ENCODE measurements around the gene FSTL4. TPM values are rescaled to one million over a fixed set of nuclear protein-coding genes. Genes with fewer than 3 reads are reported as not detected.

Gene FSTL4
- total and polyA plus RNA-seq, 2 of the 13 experiments (the other 11 are each of a cell fraction or from before 2014, with no cell fraction given): 2.1 to 3.0 TPM

DNA sequence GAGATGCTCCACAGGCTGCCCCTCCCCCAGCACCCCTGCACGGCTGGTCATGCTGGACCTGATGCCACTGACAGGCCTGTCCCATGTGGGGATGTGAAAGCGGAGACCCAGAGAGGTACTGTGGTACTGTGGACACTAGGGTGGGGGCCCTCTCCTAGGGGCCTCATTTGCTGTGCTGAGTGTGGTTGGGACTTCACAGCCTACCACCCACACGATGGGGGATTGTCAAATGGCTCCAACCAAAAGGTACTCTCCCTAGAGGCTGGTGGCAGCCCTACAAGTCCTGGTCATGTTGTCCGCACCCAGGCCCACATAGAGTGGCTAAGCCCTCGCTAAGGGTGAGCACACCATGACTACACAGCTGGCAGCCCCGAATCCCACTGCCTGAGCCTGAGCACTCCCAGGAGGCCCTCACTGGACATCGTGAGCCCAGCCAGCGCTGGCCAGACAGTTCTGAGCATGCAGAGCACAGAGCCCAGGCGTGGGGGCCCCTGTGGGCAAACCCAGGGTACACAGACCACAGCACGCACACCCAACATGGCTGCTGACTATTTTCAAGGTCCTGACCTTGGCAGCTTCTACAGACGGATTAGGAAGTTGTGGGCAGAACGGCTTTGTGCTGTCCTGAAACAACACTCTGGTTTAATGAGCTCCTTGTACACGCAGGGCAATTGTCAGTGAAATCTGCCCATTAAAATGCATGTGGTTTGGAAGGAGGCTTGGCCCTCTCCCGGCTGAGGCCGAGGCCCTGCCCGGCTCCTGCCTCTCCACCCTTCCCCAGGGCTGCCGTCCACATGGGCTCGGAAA, 346.4 kb downstream of the FSTL4 start (continued):
- TF ChIP-seq, protein P1, sequence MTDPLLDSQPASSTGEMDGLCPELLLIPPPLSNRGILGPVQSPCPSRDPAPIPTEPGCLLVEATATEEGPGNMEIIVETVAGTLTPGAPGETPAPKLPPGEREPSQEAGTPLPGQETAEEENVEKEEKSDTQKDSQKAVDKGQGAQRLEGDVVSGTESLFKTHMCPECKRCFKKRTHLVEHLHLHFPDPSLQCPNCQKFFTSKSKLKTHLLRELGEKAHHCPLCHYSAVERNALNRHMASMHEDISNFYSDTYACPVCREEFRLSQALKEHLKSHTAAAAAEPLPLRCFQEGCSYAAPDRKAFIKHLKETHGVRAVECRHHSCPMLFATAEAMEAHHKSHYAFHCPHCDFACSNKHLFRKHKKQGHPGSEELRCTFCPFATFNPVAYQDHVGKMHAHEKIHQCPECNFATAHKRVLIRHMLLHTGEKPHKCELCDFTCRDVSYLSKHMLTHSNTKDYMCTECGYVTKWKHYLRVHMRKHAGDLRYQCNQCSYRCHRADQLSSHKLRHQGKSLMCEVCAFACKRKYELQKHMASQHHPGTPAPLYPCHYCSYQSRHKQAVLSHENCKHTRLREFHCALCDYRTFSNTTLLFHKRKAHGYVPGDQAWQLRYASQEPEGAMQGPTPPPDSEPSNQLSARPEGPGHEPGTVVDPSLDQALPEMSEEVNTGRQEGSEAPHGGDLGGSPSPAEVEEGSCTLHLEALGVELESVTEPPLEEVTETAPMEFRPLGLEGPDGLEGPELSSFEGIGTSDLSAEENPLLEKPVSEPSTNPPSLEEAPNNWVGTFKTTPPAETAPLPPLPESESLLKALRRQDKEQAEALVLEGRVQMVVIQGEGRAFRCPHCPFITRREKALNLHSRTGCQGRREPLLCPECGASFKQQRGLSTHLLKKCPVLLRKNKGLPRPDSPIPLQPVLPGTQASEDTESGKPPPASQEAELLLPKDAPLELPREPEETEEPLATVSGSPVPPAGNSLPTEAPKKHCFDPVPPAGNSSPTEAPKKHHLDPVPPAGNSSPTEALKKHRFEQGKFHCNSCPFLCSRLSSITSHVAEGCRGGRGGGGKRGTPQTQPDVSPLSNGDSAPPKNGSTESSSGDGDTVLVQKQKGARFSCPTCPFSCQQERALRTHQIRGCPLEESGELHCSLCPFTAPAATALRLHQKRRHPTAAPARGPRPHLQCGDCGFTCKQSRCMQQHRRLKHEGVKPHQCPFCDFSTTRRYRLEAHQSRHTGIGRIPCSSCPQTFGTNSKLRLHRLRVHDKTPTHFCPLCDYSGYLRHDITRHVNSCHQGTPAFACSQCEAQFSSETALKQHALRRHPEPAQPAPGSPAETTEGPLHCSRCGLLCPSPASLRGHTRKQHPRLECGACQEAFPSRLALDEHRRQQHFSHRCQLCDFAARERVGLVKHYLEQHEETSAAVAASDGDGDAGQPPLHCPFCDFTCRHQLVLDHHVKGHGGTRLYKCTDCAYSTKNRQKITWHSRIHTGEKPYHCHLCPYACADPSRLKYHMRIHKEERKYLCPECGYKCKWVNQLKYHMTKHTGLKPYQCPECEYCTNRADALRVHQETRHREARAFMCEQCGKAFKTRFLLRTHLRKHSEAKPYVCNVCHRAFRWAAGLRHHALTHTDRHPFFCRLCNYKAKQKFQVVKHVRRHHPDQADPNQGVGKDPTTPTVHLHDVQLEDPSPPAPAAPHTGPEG (CRISPR knock-in tag; IDR thresholded peaks at IDR 0.05): no peak
- TF ChIP-seq ZFAT (CRISPR knock-in tag; conservative IDR thresholded peaks at IDR 0.05): no peak
- no peak for TF ChIP-seq ZNF776 (CRISPR knock-in tag; IDR thresholded peaks at IDR 0.05)
- TF ChIP-seq, protein P2, sequence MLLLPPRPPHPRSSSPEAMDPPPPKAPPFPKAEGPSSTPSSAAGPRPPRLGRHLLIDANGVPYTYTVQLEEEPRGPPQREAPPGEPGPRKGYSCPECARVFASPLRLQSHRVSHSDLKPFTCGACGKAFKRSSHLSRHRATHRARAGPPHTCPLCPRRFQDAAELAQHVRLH (CRISPR knock-in tag; IDR thresholded peaks at IDR 0.05; ENCODE audit: borderline replicate concordance, low read depth): peak; percentile 27; the same call in 1 of the 2 replicates
- no peak for TF ChIP-seq ZNF350 (CRISPR knock-in tag; IDR thresholded peaks at IDR 0.05; ENCODE audit: borderline replicate concordance, low read depth)
- TF ChIP-seq, protein P3, sequence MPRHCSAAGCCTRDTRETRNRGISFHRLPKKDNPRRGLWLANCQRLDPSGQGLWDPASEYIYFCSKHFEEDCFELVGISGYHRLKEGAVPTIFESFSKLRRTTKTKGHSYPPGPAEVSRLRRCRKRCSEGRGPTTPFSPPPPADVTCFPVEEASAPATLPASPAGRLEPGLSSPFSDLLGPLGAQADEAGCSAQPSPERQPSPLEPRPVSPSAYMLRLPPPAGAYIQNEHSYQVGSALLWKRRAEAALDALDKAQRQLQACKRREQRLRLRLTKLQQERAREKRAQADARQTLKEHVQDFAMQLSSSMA (CRISPR knock-in tag; IDR thresholded peaks at IDR 0.05): no peak
- TF ChIP-seq, protein P4, sequence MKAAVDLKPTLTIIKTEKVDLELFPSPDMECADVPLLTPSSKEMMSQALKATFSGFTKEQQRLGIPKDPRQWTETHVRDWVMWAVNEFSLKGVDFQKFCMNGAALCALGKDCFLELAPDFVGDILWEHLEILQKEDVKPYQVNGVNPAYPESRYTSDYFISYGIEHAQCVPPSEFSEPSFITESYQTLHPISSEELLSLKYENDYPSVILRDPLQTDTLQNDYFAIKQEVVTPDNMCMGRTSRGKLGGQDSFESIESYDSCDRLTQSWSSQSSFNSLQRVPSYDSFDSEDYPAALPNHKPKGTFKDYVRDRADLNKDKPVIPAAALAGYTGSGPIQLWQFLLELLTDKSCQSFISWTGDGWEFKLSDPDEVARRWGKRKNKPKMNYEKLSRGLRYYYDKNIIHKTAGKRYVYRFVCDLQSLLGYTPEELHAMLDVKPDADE (CRISPR knock-in tag; IDR thresholded peaks at IDR 0.05): no peak
- TF ChIP-seq NR3C1 (CRISPR knock-in tag; IDR thresholded peaks at IDR 0.05): no peak
- TF ChIP-seq ZBTB7B (CRISPR knock-in tag; IDR thresholded peaks at IDR 0.05): 0 out of 2 replicates have a peak, but pooled peaks have one; percentile 37
- TF ChIP-seq ZIK1 (CRISPR knock-in tag; IDR thresholded peaks at IDR 0.05; ENCODE audit: borderline replicate concordance, low read depth): no peak
- TF ChIP-seq MIXL1 (CRISPR knock-in tag; IDR thresholded peaks at IDR 0.05): no peak
- TF ChIP-seq, protein P5, sequence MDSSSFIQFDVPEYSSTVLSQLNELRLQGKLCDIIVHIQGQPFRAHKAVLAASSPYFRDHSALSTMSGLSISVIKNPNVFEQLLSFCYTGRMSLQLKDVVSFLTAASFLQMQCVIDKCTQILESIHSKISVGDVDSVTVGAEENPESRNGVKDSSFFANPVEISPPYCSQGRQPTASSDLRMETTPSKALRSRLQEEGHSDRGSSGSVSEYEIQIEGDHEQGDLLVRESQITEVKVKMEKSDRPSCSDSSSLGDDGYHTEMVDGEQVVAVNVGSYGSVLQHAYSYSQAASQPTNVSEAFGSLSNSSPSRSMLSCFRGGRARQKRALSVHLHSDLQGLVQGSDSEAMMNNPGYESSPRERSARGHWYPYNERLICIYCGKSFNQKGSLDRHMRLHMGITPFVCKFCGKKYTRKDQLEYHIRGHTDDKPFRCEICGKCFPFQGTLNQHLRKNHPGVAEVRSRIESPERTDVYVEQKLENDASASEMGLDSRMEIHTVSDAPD (CRISPR knock-in tag; IDR thresholded peaks at IDR 0.05): no peak

Data from HepG2 (cell line).